Breast epithelium (tissue), 3 donors: ENCODE measurements around the gene FITM1.

Experiments
- CTCF ChIP-seq, 3 donors: fragments of 450-650 bp; IDR thresholded peaks; one replicate each; pipeline ENCODE4 v1.5.1; 2016 to 2017; ENCODE audit warnings: antibody characterized with exemption in 3 of 3, mild to moderate bottlenecking in 3 of 3, moderate library complexity in 3 of 3
- POLR2A ChIP-seq: fragments of 450-650 bp; IDR thresholded peaks from one replicate; pipeline ENCODE4 v1.6.1; 2016; ENCODE audit warnings: antibody characterized with exemption, mild to moderate bottlenecking, moderate library complexity
- POLR2AphosphoS5 ChIP-seq, 3 donors: sonication (generic); formaldehyde crosslinking; IDR thresholded peaks; one replicate each; pipeline ENCODE4 v1.6.1; 2017; ENCODE audit warnings: antibody characterized with exemption in 3 of 3

- TF ChIP-seq CTCF (IDR thresholded peaks at IDR 0.05): no peak
- no peak for TF ChIP-seq POLR2AphosphoS5 (IDR thresholded peaks at IDR 0.05)
- TF ChIP-seq POLR2A: no peak
Observed at GRCh38 chr14:24179961-24180796, 49.7 kb downstream of the FITM1 start.
